Measurements from ENCODE around the gene NHERF1.

The NHERF1 gene

GRCh38 chr17:74785096-74785980, 36.9 kb downstream of the NHERF1 start:
- no peak for TF ChIP-seq TAF1 (IDR thresholded peaks at IDR 0.05; ENCODE audit: low read depth)
- TF ChIP-seq RAD21 (IDR thresholded peaks at IDR 0.05; ENCODE audit: low read depth) = no peak
- no peak for TF ChIP-seq ZBTB7A (IDR thresholded peaks at IDR 0.05; ENCODE audit: low read depth)
- no peak for TF ChIP-seq TCF12 (IDR thresholded peaks at IDR 0.05; ENCODE audit: low read depth)
- TF ChIP-seq EGR1 (IDR thresholded peaks at IDR 0.05) = no peak
- no peak for TF ChIP-seq MAX (IDR thresholded peaks at IDR 0.05)
- TF ChIP-seq NFIC (IDR thresholded peaks at IDR 0.05) = no peak

GRCh38 chr17:74785981-74786360, 37.5 kb downstream of the NHERF1 start:
- TF ChIP-seq EP300 (IDR thresholded peaks at IDR 0.05; ENCODE audit: borderline replicate concordance) = no peak
- no peak for TF ChIP-seq CREB1 (IDR thresholded peaks at IDR 0.05; ENCODE audit: low read depth)
- no peak for TF ChIP-seq FOXM1 (IDR thresholded peaks at IDR 0.05; ENCODE audit: borderline replicate concordance, low read depth)
- no peak for TF ChIP-seq EGR1 (IDR thresholded peaks at IDR 0.05)
- no peak for TF ChIP-seq YY1 (IDR thresholded peaks at IDR 0.05; ENCODE audit: low read depth)
- no peak for TF ChIP-seq TCF12 (IDR thresholded peaks at IDR 0.05; ENCODE audit: low read depth)
- TF ChIP-seq TEAD4 (IDR thresholded peaks at IDR 0.05) = no peak
- no peak for TF ChIP-seq CEBPB (IDR thresholded peaks at IDR 0.05)
- TF ChIP-seq NFIC (IDR thresholded peaks at IDR 0.05) = no peak
- no peak for TF ChIP-seq ZBTB7A (IDR thresholded peaks at IDR 0.05; ENCODE audit: low read depth)
- TF ChIP-seq REST (IDR thresholded peaks at IDR 0.05; ENCODE audit: low read depth) = no peak
- no peak for TF ChIP-seq MAX (IDR thresholded peaks at IDR 0.05)
- TF ChIP-seq RAD21 (IDR thresholded peaks at IDR 0.05; ENCODE audit: low read depth) = no peak
- TF ChIP-seq TAF1 (IDR thresholded peaks at IDR 0.05; ENCODE audit: low read depth) = no peak
- no peak for TF ChIP-seq USF1 (IDR thresholded peaks at IDR 0.05)

- TF ChIP-seq YY1 (IDR thresholded peaks at IDR 0.05; ENCODE audit: low read depth) = no peak
- 0 out of 2 replicates have a peak, but pooled peaks have one; percentile 33 for TF ChIP-seq CEBPB (IDR thresholded peaks at IDR 0.05)
- no peak for TF ChIP-seq NFIC (IDR thresholded peaks at IDR 0.05)
These were observed 38.1 kb downstream of the NHERF1 start for GRCh38 chr17:74786431-74787055.

GRCh38 chr17:74790161-74791058, 42.0 kb downstream of the NHERF1 start:
- no peak for TF ChIP-seq FOXM1 (IDR thresholded peaks at IDR 0.05; ENCODE audit: borderline replicate concordance, low read depth)

- TF ChIP-seq CEBPB (IDR thresholded peaks at IDR 0.05) = no peak
- TF ChIP-seq EP300 (IDR thresholded peaks at IDR 0.05; ENCODE audit: borderline replicate concordance) = no peak
- TF ChIP-seq RAD21 (IDR thresholded peaks at IDR 0.05; ENCODE audit: low read depth) = no peak
- no peak for TF ChIP-seq EGR1 (IDR thresholded peaks at IDR 0.05)
- TF ChIP-seq YY1 (IDR thresholded peaks at IDR 0.05; ENCODE audit: low read depth) = no peak
- TF ChIP-seq MAX (IDR thresholded peaks at IDR 0.05) = no peak
- no peak for TF ChIP-seq FOXM1 (IDR thresholded peaks at IDR 0.05; ENCODE audit: borderline replicate concordance, low read depth)
- TF ChIP-seq TEAD4 (IDR thresholded peaks at IDR 0.05) = no peak
- no peak for TF ChIP-seq TAF1 (IDR thresholded peaks at IDR 0.05; ENCODE audit: low read depth)
- no peak for TF ChIP-seq CREB1 (IDR thresholded peaks at IDR 0.05; ENCODE audit: low read depth)
- no peak for TF ChIP-seq USF1 (IDR thresholded peaks at IDR 0.05)
- TF ChIP-seq ZBTB7A (IDR thresholded peaks at IDR 0.05; ENCODE audit: low read depth) = no peak
- no peak for TF ChIP-seq REST (IDR thresholded peaks at IDR 0.05; ENCODE audit: low read depth)
- no peak for TF ChIP-seq NFIC (IDR thresholded peaks at IDR 0.05)
- no peak for TF ChIP-seq TCF12 (IDR thresholded peaks at IDR 0.05; ENCODE audit: low read depth)
These were observed 44.2 kb downstream of the NHERF1 start for GRCh38 chr17:74792586-74793105.
